ENCODE measurements around the gene DHPS.
"Not testable (repeated sequence)": the region's sequence is repeated elsewhere in the genome, so short reads cannot be mapped to it uniquely, and the experiment has no call there.

DHPS gene

DNA sequence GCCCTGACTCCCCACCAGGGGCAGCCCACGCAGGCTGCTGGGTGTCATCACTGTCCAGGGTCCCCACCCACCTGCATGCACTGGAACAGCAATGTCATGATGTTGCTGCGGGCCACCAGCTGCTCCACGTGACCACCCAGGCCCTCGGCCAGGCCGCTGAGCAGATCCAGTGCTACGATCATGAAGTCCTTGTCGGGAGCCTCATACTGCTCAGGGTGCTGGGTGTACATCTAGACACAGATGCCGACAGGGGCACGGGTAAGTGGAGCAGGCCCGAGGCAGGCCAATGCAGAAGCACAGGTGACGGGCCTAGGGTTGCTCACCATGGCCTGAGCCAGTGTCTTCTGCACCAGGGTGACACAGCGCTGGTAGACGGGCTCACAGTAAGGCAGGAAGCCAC, 23.5 kb upstream of the DHPS start:
- DNase-seq, result no peak

DNA sequence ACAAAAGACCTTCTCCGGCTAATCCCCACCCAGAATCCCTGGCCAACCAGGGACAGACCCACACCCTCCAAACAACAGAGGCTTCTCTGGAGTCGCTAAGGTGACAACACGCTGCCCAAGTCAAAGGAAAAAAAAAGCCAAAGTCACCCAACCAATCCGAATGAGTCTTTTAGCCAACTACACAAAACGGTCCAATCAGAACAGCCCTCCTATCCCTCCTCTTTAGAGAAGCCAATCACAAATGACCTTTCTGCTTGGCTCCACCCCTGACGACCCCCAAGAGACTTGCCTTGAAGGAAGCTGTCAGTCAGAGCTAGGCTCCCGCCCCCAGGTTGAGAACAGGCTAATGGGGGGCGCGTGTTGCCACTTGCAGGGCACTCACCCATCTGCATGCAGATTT, 21.4 kb upstream of the DHPS start:
- no peak for DNase-seq

DNA sequence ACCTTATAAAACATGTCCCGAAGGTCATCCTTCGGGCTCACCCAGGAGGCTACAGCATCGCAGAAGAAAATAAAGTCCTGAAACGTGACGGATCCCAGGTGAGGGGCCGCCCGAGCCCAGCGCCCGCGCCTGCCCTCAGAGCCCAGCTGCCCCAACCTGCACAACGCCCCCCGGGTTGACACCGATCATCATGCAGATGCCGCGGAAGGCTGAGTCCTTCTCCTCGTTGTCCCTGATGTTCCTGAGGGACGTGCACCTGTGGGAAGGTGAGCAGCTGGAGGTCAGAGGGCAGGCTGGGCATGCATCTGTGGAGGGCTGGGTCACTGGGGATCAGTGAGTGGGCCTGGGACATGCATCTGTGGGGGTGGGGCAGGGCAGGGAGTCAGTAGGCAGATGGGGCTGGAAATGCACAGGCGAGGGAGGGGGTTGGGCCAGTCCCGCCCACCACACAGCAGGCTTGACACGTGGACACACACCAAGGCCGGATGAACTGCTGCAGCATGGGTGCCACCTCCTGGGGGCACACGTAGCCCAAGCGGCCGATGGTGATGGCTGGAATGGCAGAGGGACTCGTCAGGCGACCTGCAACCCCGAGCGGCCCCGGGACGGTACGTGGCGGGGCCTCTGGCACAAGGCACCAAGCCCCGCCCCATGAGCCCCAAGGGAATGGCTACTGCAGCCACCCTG, 20.1 kb upstream of the DHPS start:
- DNase-seq, result no peak

DNA sequence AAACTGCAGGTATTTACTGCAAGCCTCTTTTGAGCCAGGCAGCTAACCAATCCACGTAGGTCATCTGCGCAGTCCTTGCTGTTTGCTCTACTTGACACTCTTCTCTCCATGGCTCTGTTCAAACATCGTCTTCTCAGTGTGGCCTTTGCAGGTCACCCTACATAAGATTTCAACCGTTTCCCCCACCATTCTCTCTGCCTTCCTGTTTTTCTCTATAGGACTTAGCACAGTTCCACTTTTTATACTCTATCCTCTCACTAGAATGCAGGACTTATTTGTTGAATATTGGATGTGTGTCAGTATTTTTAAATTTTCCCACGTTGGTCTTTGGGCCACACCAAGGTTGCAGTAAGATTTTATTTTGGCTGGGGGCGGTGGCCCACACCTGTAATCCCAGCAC, 16.5 kb upstream of the DHPS start:
- no peak for DNase-seq

DNA sequence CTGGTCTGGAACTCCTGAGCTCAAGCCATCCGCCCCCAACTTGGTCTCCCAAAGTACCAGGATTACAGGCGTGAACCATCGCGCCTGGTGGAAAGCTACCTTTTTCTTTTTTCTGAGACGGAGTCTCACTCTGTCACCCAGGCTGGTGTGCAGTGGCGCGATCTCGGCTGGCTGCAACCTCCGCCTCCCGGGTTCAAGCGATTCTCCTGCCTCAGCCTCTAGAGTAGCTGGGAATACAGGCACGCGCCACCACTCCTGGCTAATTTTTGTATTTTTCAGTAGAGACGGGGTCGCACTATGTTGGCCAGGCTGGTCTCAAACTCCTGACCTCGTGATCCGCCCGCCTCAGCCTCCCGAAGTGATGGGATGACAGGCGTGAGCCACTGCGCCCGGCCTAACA, 15.7 kb upstream of the DHPS start:
- DNase-seq, result not testable (repeated sequence)

DNA sequence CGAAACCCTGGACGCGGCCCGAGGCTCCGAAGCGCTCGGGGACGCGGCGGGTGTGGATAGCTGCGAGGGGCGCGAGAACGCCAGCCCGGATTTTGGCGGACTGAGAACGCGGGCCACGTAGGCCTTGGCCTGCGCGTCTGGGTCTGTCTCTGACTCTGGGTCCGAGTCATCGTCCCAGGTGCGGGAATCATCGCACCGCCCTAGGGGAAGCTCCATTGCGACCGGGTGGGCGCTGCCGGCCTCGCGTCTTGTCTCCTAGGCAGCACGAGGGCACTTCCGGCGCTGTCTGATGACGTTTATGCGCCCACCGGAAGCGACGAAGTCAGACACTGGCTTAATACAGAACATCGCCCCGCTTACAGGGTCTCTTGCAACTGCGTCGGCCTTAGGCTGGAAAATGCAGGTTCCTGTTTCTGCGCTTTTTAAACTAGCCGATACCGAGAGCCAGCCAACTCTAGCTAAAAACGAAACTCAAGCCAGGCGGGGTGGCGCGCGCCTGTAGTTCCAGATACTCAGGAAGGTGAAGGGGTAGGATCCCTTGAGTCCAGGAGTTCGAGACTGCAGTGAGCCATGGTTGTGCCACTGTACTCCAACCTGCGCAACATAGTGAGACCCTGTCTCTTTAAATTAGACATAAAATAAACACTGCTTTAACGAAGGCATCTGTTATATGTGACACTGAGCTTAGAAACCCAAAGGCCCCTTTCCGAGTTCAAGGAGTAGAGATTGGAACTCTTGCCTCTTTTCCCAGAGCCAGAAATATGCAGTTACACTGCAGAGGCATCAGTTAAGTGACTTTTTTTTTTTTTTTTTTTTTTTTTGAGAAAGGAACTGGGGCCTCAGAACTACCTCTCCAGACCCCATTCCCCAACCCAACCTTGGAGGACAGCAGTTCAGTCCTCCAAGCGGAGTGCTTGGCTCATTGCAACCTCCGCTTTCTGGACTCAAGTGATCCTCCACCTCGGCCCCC, 15.0 kb upstream of the DHPS start, which contains the start of gene FBXW9:
FBXW9 (minus strand) TSS at position 266 of the 970 bp plus-strand sequence; CDS start at position 216, 50 bp downstream.
- peak; percentile 97 for DNase-seq

DNA sequence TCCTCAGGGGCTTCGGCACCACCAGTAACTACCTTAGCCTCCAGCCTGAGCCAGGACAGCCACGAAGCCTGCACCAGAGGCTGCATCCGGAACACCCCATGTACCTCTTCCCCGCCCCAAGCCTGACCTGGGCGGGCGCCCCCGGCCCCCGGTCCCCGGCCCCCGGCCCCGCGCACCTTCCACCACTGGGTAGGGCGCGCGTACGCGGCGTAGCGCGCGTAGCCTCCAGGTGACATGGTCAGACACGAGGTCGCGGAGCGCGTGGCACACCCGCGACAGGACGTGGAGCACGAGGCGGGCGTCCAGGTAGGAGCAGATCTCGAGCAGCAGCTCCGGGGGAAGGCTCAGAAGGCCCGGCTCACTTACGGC, 14.3 kb upstream of the DHPS start:
- DNase-seq, result peak; percentile 28

DNA sequence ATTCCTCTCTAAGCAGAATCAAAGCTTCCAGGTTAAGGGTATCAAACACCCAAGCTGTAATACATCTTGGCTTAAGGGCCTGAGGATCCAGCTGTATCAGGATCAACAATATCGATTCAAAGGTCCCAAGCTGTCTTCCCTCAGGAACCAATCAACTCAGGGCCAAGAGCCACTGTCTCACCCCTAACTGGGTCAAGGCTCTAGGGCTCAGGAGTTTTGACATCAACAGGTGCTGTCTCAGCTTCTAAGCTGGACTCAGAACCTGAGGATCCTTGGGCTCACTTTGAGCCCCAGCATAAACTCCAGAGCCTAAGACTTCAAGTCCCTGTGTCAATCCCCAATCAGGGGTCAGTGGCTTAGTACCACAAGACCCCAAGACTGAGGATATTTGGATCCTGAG, 13.8 kb upstream of the DHPS start:
- no peak for DNase-seq

DNA sequence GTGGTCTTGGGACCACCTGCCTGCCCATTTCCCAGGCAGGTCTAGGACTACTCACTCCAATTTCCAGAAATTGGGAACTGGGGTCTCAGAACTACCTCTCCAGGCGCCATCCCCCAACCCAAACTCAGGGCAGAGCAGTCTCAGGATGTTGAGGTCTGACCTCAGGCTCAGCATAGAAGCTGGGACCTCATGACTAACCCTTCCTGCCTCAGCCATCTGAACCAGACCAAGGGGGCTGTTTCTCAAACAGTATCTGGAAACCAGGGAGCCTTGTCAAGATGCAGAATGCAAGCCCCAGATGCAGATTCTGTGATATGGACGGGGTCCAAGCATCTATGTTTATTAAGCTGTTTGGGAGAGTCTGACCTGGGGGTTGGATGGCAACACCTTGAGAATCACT, 13.4 kb upstream of the DHPS start:
- DNase-seq, result no peak

DNA sequence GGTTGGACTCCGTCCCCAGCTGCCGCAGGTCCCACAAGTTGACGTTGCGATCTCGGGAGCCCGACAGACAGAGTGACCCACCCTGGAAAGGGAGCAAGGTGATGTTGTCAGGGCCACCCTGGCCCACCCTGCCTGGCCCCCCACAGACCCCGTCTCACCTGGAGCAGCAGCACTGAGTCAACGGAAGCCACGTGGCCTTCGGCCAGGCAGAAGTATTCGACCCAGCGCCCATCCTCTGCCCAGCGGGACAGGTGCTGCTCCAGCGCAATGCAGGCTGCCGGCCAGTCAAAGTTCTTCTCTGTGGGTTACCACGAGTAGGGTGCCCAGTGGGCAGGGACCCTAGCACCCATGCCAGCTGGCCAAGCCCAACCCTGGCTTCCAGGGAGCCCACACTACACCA, 13.0 kb upstream of the DHPS start:
- no peak for DNase-seq

DNA sequence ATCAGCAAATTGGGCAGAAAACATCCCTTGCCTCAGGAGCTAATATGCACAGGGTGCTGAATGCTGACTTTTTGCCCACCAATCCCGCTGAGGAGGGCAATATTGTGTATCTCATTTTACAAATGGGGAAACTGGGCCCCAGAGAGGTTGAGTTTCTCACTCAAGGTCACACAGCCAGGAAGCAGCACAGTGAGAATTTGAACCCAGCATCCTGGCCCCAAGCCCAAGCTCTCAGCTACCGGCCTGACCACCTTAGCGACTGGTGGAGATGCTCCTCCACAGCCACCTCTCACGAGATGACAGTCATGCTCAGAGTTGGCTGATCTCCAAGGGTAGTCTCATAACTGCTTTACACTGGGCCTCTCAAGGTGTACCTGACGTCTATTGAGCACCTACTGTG, 11.3 kb upstream of the DHPS start:
- DNase-seq, result no peak

DNA sequence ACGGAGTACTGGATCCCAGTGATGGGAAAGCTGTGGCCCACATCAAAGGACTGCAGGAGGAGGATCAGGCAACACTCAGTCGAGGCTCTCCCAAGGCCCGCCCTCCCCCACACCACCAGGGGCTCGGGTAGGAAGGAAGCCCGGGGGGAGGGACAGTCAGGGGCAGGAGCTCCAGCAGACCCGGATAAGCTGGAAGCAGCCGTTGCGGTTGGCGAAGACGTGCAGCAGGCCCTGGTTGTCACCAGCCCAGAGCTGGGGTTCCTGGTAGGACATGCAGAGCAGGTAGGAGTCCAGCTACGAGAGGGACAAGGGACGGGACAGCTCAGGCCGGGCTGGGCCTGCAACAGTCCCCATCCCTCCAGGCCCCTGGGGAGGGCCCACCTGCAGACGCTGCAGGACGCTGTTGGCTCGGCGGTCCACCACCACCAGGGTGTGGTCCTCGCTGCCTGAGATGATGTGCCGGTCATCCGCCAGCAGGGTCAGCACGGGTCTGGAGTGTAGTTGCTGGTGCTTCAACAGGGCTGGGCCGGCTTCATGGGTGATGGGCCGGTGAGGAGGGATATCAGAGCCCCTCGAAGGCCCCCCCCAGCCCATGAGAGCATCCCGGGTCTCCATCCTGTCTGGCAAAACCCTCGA, 8.0 kb upstream of the DHPS start:
- no peak for DNase-seq

DNA sequence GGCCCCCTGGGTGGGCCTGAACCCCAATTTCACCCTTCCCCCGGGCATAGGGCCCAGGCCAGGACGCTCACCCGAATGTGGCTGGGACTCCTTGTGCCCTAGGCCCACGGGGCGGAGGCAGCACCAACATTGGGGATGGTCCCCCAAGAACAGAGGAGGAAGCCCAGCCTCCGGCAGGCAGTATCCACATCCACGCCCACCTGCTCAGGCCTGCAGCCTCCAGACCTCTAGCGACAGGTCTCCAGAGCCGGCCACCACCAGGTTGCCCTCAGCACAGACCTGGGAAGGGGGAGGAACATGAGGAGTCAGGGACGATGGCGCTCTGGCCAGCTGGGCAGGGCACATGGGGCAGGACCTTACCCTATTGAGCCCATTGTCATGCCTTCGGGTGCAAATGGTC, 7.3 kb upstream of the DHPS start:
- DNase-seq, result no peak

DNA sequence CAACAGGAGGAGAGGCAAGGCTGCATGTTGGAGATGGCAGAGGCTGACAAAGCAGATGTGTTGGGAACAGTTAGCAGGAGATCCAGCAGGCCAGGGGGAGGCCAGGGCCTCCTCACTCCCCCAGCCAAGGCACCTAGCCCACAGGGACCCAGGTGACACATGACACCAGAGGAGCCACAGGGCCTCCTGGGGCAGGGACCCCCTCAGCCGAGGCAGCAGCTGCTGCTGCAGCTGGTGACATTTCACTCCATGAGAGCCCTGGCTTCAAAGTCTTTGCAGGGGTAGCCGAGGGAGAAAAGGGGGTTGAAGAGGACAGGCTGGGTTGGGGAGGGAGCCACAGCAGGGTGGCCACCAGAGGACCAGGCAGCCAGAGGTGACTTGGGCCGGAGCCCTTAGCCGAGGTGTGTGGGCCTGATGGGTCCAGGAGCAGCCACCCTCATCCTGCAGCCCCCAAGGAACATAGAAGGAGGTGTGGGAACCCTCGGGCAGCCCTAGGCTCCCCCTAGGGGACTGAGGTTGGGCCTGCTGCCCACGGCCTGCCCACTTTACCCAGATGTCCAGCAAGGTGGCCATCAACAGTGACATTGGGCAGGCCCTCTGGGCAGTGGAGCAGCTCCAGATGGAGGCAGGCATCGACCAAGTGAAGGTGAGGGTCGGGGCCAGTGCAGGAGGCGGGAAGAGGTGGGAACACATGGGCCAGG, 6.0 kb upstream of the DHPS start, which contains the start of gene GNG14:
GNG14 (plus strand) TSS at position 503 of the 701 bp plus-strand sequence; CDS start at position 554, 51 bp downstream.
- no peak for DNase-seq

DNA sequence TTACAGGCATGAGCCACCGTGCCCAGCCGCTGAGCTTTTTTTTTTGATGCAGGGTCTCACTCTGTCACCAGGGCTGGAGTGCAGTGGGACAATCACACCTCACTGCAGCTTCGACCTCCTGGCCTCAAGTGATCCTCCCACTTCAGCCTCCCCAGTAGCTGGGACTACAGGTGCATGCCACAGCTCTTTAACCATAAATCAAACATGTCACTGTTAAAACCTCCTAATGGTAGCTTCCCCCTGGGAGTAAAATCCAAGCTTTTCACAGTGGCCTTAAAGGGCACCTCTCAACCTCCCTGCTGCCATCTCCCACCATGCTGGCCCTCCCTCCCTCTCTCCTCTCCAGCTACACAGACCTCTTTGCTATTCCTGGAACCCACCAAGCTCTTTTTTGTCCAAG, 4.2 kb upstream of the DHPS start:
- DNase-seq, result no peak

DNA sequence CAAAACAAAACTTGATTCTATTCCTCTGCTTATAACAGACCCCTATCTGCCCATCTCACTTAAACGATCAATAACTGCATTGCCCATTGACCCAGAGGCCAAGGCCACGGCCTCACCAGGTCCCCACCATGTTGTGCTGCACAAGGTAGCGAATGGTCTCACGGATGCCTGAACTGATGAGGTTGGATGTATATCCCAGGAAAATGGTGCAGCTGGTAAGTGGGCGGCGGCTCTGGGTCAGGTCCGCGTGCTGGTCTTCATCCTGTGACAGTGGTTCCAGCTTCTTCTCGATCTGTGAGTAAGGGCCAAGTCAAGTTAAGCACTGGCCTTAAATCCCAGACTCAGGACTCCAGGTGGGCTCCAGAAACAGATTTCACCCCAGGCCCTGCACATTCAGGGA, 1.6 kb downstream of the DHPS start:
- no peak for DNase-seq

DNA sequence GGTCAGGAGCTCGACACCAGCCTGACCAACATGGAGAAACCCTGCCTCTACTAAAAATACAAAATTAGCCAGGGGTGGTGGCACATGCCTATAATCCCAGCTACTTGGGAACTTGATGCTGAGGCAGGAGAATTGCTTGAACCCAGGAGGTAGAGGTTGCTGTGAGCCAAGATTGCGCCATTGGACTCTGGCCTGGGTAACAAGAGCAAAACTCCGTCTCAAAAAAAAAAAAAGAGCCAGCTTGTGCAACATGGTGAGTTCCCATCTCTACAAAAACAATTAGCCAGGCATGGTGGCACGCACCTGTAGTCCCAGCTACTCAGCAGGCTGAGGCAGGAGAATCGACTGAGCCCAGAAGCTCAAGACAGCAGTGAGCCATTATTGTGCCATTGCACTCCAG, 3.6 kb downstream of the DHPS start:
- not testable (repeated sequence) for DNase-seq

DNA sequence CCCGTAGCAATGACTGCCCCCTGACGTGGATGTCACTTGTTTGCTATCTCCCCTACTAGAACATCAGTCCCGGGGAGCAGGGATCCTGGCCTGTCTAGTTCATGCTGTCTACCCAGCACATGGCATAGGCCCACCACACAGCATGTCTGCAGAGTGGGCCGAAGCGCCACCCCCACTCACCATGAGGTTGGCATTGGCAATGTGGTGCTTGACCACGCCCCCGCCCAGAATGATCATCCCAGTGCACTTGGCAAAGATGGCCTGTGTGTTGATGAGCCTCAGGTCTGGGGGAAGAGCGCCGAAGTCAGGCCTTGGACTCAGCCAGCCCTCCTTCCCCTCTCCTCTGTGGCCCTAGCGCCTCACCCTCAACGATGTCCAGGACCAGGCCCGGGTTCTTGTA, 4.8 kb downstream of the DHPS start:
- DNase-seq, result no peak

DNA sequence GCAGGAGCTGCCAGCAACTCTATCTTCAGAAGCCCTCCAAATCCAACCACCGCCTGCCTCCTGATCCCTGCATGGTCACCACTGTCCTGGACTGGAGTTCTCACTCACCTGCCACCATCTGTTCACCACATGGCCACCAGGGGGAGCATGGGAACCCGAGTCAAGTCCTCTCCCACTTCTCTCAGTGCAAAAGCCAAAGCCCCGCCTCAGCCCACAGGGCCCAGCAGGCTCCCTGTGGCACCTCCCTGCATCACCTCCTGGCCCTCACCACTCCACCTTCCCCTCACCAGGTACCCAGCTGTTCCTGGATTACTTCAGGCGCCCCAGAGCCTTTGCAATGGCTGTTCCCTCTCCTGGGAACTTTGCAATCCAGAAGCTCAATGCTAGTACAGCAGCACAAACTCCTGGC, 5.3 kb downstream of the DHPS start:
- DNase-seq, result peak; percentile 87

DNA sequence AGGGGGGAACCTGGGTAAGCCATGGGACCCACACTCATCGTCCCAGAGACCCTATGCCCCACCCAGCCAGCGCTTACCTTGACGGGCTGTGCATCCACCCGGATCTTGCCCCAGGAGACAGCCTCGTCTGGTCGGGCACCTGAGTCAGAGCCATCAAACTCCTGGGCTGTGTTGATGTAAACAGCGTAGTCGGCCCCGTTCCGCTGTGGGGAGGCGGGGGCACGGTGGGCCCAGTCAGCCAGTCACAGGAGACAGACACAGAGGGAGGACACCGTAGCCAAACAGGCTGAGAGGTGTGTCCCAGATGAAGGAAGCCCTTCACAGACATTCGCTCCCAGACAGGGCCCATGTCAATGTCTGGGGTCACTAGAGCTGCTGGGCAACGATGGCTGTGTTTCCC, 5.7 kb downstream of the DHPS start:
- no peak for DNase-seq

DNA sequence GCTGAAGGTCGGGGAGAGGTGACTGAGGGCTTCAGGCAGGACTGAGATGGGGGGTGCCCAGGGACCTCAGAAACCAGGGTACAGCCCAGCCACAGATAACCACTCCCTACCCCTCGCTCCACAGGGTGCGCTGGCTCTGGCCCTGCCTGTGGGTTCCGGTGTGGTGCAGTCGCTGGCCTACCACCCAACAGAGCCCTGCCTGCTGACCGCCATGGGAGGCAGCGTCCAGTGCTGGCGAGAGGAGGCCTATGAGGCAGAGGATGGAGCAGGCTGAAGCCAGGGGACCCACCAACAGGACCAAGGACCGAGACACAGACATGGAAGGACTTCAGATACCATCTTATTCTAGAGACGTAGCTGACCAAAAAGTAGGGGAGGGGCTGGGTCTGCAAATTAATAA, 6.3 kb downstream of the DHPS start:
- DNase-seq, result no peak

DNA sequence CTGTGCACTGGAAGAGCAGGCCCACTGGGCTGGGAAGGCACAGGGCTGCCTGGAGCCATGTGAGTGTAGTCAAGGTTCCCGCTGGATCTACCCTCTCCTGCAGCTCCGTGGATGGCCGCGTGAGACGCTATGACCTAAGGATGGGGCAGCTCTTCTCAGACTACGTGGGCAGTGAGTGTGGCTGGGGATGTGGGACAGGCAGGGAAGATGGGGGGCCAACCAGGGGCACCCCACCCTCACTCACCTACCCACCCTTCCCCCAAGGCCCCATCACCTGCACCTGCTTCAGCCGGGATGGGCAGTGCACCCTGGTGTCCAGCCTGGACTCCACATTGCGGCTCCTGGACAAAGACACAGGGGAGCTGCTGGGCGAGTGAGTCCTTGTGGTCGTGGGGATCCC, 8.9 kb downstream of the DHPS start:
- no peak for DNase-seq

Data from stimulated activated CD4-positive, alpha-beta T cell treated with anti-CD3 and anti-CD28 coated beads, Interleukin-1b, Interleukin-23, amount 100 ng/mL, for 48 hours (primary cell).